ENCODE results near the gene CDKAL1.

GRCh38 chr6:21098744-21099143, 564.5 kb downstream of the CDKAL1 start:
- no peak for TF ChIP-seq TAF1 (IDR thresholded peaks at IDR 0.05; ENCODE audit: borderline replicate concordance, insufficient read depth, low read length)
- TF ChIP-seq, protein P1, sequence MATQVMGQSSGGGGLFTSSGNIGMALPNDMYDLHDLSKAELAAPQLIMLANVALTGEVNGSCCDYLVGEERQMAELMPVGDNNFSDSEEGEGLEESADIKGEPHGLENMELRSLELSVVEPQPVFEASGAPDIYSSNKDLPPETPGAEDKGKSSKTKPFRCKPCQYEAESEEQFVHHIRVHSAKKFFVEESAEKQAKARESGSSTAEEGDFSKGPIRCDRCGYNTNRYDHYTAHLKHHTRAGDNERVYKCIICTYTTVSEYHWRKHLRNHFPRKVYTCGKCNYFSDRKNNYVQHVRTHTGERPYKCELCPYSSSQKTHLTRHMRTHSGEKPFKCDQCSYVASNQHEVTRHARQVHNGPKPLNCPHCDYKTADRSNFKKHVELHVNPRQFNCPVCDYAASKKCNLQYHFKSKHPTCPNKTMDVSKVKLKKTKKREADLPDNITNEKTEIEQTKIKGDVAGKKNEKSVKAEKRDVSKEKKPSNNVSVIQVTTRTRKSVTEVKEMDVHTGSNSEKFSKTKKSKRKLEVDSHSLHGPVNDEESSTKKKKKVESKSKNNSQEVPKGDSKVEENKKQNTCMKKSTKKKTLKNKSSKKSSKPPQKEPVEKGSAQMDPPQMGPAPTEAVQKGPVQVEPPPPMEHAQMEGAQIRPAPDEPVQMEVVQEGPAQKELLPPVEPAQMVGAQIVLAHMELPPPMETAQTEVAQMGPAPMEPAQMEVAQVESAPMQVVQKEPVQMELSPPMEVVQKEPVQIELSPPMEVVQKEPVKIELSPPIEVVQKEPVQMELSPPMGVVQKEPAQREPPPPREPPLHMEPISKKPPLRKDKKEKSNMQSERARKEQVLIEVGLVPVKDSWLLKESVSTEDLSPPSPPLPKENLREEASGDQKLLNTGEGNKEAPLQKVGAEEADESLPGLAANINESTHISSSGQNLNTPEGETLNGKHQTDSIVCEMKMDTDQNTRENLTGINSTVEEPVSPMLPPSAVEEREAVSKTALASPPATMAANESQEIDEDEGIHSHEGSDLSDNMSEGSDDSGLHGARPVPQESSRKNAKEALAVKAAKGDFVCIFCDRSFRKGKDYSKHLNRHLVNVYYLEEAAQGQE (IDR thresholded peaks at IDR 0.05; ENCODE audit: insufficient read depth in 1 of 2, low read depth in 2 of 2, low read length in 2 of 2) = no peak
